GM23248 (cell line): ENCODE results near the gene RTN4IP1. TPM values are rescaled to one million over a fixed set of nuclear protein-coding genes. Genes with fewer than 3 reads are reported as not detected.
A peak's percentile ranks its signal among the peaks of the same experiment; 100 is the strongest.

Source experiments
- DNase-seq: peaks from one replicate; pipeline ENCODE4 v3.0.0-alpha.2; 2015
- H2AFZ ChIP-seq: fragments of 200-600 bp; sonication (generic); 2 replicates; pipeline ENCODE4 v1.6.1; 2016; ENCODE audit warnings: antibody characterized with exemption
- H3F3A ChIP-seq: fragments of 200-600 bp; sonication (generic); 2 replicates; pipeline ENCODE4 v1.6.1; 2016; ENCODE audit warnings: mild to moderate bottlenecking, antibody characterized with exemption, mixed run types; ENCODE audit not compliant: insufficient read depth
- H3K27ac ChIP-seq: fragments of 200-600 bp; sonication (generic); 2 replicates; pipeline ENCODE4 v1.5.1; 2016; ENCODE audit warnings: mild to moderate bottlenecking
- H3K27me3 ChIP-seq: fragments of 200-600 bp; sonication (generic); replicated peaks from 2 replicates; pipeline ENCODE4 v1.6.1; 2016; ENCODE audit warnings: mild to moderate bottlenecking; ENCODE audit not compliant: insufficient read depth
- H3K36me3 ChIP-seq: fragments of 200-600 bp; sonication (generic); 2 replicates; pipeline ENCODE4 v1.6.1; 2016; ENCODE audit warnings: low read depth, mild to moderate bottlenecking
- H3K4me1 ChIP-seq: fragments of 200-600 bp; sonication (generic); 2 replicates; pipeline ENCODE4 v1.6.1; 2016; ENCODE audit warnings: mild to moderate bottlenecking; ENCODE audit not compliant: insufficient read depth
- H3K4me2 ChIP-seq: fragments of 200-600 bp; sonication (generic); one replicate; pipeline ENCODE4 v1.6.1; 2016; ENCODE audit warnings: mild to moderate bottlenecking; ENCODE audit not compliant: unreplicated experiment
- H3K4me3 ChIP-seq: fragments of 200-600 bp; sonication (generic); 2 replicates; pipeline ENCODE4 v1.5.1; 2016; ENCODE audit warnings: mild to moderate bottlenecking
- H3K79me2 ChIP-seq: fragments of 200-600 bp; sonication (generic); 2 replicates; pipeline ENCODE4 v1.6.1; 2016; ENCODE audit warnings: mild to moderate bottlenecking; ENCODE audit not compliant: insufficient read depth
- H3K9ac ChIP-seq: fragments of 200-600 bp; sonication (generic); 2 replicates; pipeline ENCODE4 v1.6.1; 2016; ENCODE audit warnings: mild to moderate bottlenecking
- H3K9me2 ChIP-seq: fragments of 200-600 bp; sonication (generic); 2 replicates; pipeline ENCODE4 v1.6.1; 2016; ENCODE audit warnings: mixed run types, mild to moderate bottlenecking, moderate library complexity; ENCODE audit not compliant: insufficient read depth
- H3K9me3 ChIP-seq: fragments of 200-600 bp; sonication (generic); one replicate; pipeline ENCODE4 v1.6.1; 2017; ENCODE audit warnings: low read depth
- H4K20me1 ChIP-seq: fragments of 200-600 bp; sonication (generic); 2 replicates; pipeline ENCODE4 v1.6.0; 2016; ENCODE audit not compliant: insufficient read depth
- EZH2 ChIP-seq: fragments of 200-600 bp; sonication (generic); IDR thresholded peaks from 2 replicates; pipeline ENCODE4 v1.6.1; 2018; ENCODE audit warnings: antibody characterized with exemption, mild to moderate bottlenecking; ENCODE audit not compliant: insufficient read depth, poor library complexity, severe bottlenecking
- EZH2phosphoT487 ChIP-seq: fragments of 200-600 bp; sonication (generic); IDR thresholded peaks from 2 replicates; pipeline ENCODE4 v1.6.1; 2018; ENCODE audit warnings: antibody characterized with exemption, moderate library complexity, mild to moderate bottlenecking, low read depth; ENCODE audit not compliant: insufficient read depth
- WGBS, 2 experiments: methylation state at CpG; one replicate each; pipeline ENCODE4 v1.1.6; 2015 to 2017; ENCODE audit warnings: low lambda C conversion rate in 2 of 2, low coverage in 1 of 2; ENCODE audit errors: missing lambda C conversion rate in 2 of 2; 5-methylcytosine and 5-hydroxymethylcytosine counted together
- in situ Hi-C: fragments of 300-500 bp; cut with MboI; formaldehyde crosslinking; loops from 2 replicates; pipeline ENCODE4 v1.15.0; 2020
- polyA plus RNA-seq: library from polyadenylated mRNA; unstranded; fragments of >200 nt; fragmentation: Nextera tagmentation; extraction: Ambion mirVana; gene quantifications from 2 replicates; pipeline ENCODE4 v1.2.1, GENCODE V29; 2016
- total RNA-seq: library from RNA; depleted of rRNA; stranded (reverse); fragments of >200 nt; shearing (Covaris generic); gene quantifications from 2 replicates; pipeline ENCODE4 v1.2.3, GENCODE V29; 2014

Gene RTN4IP1
- total and polyA plus RNA-seq, 2 experiments from 2014 or later: 5.3 to 8.0 TPM

DNA sequence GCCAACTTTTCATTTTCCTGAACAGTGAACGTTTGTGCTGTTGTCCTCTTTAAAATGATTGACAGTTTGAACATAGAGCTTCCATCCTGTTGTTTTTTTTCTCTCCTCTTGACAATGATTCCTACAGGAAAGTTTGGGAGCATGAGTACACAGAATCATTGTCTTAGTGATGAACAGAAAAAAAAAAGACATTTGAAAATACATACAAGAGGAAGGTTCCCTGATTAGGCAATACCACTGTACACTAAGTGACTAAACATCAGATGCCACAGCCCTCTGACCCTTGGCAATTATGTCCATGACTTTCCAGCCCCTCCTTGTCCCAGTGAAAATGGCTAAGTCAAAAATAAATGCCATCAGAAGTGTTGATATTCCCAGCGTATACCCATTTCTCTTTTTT, 71.5 kb downstream of the RTN4IP1 start:
- H2AFZ ChIP-seq: no peak overlapping the region
- H3F3A ChIP-seq: peaks cover 21% of the 10 kb centered on the region
- peaks cover 22% of the 10 kb centered on the region for H3K4me1 ChIP-seq
- no peaks in the 10 kb centered on the region for H4K20me1 ChIP-seq
- peak; percentile 48 for DNase-seq
- no peak overlapping the region for H3K4me2 ChIP-seq
- in situ Hi-C loops: no loop called here
- H3K9ac ChIP-seq: no peak overlapping the region
- H3K9me3 ChIP-seq: no peaks in the 10 kb centered on the region
- H3K4me3 ChIP-seq: no peak overlapping the region
- no peak overlapping the region for H3K27ac ChIP-seq
- WGBS, 2 experiments: 61 to 74% methylated on average over 2 of the region's 2 CpGs
- no peaks in the 10 kb centered on the region for H3K9me2 ChIP-seq
- 0 out of 2 replicates have a peak, but pooled peaks cover 4% of the 10 kb centered on the region for H3K36me3 ChIP-seq
- no peaks in the 10 kb centered on the region for H3K27me3 ChIP-seq
- H3K79me2 ChIP-seq: no peaks in the 10 kb centered on the region
- TF ChIP-seq EZH2phosphoT487 (no peak), EZH2 (no peak)

DNA sequence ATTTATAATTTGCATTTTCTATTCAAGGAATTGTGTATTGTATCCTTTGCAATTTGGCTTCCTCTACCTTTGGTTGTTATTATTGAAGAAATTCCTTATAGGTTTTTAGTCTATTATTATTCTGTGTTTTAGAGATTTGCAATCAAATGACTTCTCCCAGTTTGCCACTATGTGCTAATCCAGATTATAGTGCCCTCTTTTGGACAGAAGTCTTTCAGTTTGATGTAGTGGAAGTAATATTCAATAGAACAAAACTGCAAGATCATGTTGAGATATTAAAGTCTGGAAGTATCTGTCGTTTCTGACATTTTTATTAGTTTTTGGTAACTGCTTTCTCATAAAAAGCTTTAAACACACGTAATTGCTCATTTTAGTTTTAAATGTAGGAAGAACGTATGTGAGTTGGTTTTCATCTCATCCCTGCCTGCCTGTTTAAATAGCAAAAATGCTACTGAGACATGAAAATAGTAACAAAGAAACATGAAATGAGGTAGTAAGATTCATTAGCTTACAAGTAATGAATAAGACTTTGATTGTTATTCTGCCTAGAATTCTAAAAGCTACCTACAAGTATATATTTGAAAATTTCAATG, 72.8 kb downstream of the RTN4IP1 start:
- WGBS, 2 experiments: 51 to 63% methylated on average over 3 of the region's 3 CpGs

DNA sequence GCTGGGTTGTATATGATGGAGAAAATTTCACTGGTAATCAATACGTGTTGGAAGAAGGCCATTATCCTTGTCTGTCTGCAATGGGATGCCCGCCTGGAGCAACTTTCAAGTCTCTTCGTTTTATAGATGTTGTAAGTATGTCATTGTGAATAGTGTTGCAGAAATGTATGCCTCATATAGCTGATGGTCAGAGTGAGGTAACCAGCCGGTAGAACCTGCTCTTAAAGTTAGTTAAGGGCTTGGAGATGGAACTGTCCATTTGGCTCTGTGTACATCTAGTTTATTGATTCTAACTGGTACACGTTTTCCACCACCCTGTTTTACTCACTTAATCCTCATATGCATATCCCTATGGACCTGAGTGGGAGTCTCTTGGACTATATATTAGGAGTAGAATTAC, 73.5 kb downstream of the RTN4IP1 start:
- Histone ChIP-seq H3K27ac (no peak overlapping the region), H3K9me2 (no peaks in the 10 kb centered on the region), H3K4me2 (no peak overlapping the region), H3K9ac (no peak overlapping the region), H3K79me2 (no peaks in the 10 kb centered on the region), H3K4me1 (peaks cover 9% of the 10 kb centered on the region), H3K9me3 (no peaks in the 10 kb centered on the region), H2AFZ (no peak overlapping the region), H3K27me3 (no peaks in the 10 kb centered on the region), H3K36me3 (0 out of 2 replicates have a peak, but pooled peaks cover 4% of the 10 kb centered on the region), H4K20me1 (no peaks in the 10 kb centered on the region), H3K4me3 (no peak overlapping the region), H3F3A (peaks cover 7% of the 10 kb centered on the region)
- no peak for TF ChIP-seq EZH2phosphoT487
- no peak for TF ChIP-seq EZH2
- no peak for DNase-seq
- in situ Hi-C loops: no loop called here
- 61 to 66% methylated on average over 5 of the region's 5 CpGs for WGBS, 2 experiments

More for the DNA sequence above, 72.8 kb downstream of the RTN4IP1 start:
- Histone ChIP-seq H3F3A (peaks cover 14% of the 10 kb centered on the region), H3K79me2 (no peaks in the 10 kb centered on the region), H3K4me2 (no peak overlapping the region), H3K27me3 (no peaks in the 10 kb centered on the region), H4K20me1 (no peaks in the 10 kb centered on the region), H3K4me1 (peaks cover 15% of the 10 kb centered on the region), H3K36me3 (0 out of 2 replicates have a peak, but pooled peaks cover 4% of the 10 kb centered on the region), H3K27ac (no peak overlapping the region), H3K9me2 (no peaks in the 10 kb centered on the region), H3K9ac (no peak overlapping the region), H3K4me3 (no peak overlapping the region), H3K9me3 (no peaks in the 10 kb centered on the region), H2AFZ (no peak overlapping the region)
- no peak for TF ChIP-seq EZH2phosphoT487
- in situ Hi-C loops: no loop called here
- DNase-seq: peak; percentile 55

- DNase-seq: no peak
- no peak overlapping the region for H2AFZ ChIP-seq
- no peaks in the 10 kb centered on the region for H3K79me2 ChIP-seq
- no peak overlapping the region for H3K4me2 ChIP-seq
- no peak overlapping the region for H3K4me3 ChIP-seq
- no peaks in the 10 kb centered on the region for H4K20me1 ChIP-seq
- no peaks in the 10 kb centered on the region for H3K27me3 ChIP-seq
- TF ChIP-seq EZH2: no peak
- TF ChIP-seq EZH2phosphoT487: no peak
- no peak overlapping the region for H3K9ac ChIP-seq
- no peaks in the 10 kb centered on the region for H3K9me2 ChIP-seq
- H3K36me3 ChIP-seq: 0 out of 2 replicates have a peak, but pooled peaks cover 4% of the 10 kb centered on the region
- no peak overlapping the region for H3K27ac ChIP-seq
- H3K9me3 ChIP-seq: no peaks in the 10 kb centered on the region
- H3F3A ChIP-seq: no peaks in the 10 kb centered on the region
- in situ Hi-C loops: no loop called here
- peaks cover 9% of the 10 kb centered on the region for H3K4me1 ChIP-seq
- whole genome bisulfite sequencing, 2 experiments: 94 to 99% methylated on average over 5 of the region's 5 CpGs
Measured at GRCh38 chr6:106553440-106553839, 75.9 kb downstream of the RTN4IP1 start.
